GM12878 (cell line): ENCODE data around the gene GSG1L.

Source experiments
- CBX3 ChIP-seq: fragments of 200-600 bp; sonication (generic); IDR thresholded peaks from 2 replicates; pipeline ENCODE4 v1.6.1; 2016; ENCODE audit warnings: low read depth, borderline replicate concordance
- CREB1 ChIP-seq: IDR thresholded peaks from 2 replicates; pipeline ENCODE4 v1.6.1; 2012; ENCODE audit warnings: low read depth, mild to moderate bottlenecking, inconsistent platforms
- CREM ChIP-seq: IDR thresholded peaks from 2 replicates; pipeline ENCODE4 v1.6.1; 2014; ENCODE audit warnings: antibody characterized with exemption, low read depth
- CTCF ChIP-seq, 3 experiments: IDR thresholded peaks in 2 of 3; conservative IDR thresholded peaks in 1 of 3; 2 replicates each; pipeline ENCODE4 v1.5.1; 2011; ENCODE audit warnings: low read depth in 3 of 3, low read length in 3 of 3, mild to moderate bottlenecking in 3 of 3, control low read depth in 2 of 3, moderate library complexity in 2 of 3, inconsistent platforms in 1 of 3, mixed read lengths in 1 of 3; ENCODE audit not compliant: control insufficient read depth in 2 of 3, insufficient read depth in 1 of 3; ENCODE audit errors: extremely low read depth in 1 of 3
- EZH2 ChIP-seq: IDR thresholded peaks from 2 replicates; pipeline ENCODE4 v1.6.1; 2012; ENCODE audit warnings: low read depth, mild to moderate bottlenecking, control low read depth, inconsistent platforms, low read length, borderline replicate concordance; ENCODE audit not compliant: control insufficient read depth
- JUNB ChIP-seq: IDR thresholded peaks from 2 replicates; pipeline ENCODE4 v1.6.1; 2016; ENCODE audit warnings: antibody characterized with exemption, mild to moderate bottlenecking
- POLR2A ChIP-seq: IDR thresholded peaks from 2 replicates; pipeline ENCODE4 v1.6.1; 2011; ENCODE audit warnings: low read depth, mild to moderate bottlenecking, low read length
- RAD21 ChIP-seq: IDR thresholded peaks from 2 replicates; pipeline ENCODE4 v1.6.1; 2011; ENCODE audit warnings: mild to moderate bottlenecking, low read depth, low read length, moderate library complexity; ENCODE audit not compliant: insufficient read depth
- TCF12 ChIP-seq: IDR thresholded peaks from 2 replicates; pipeline ENCODE4 v1.6.1; 2011; ENCODE audit warnings: low read depth, mild to moderate bottlenecking, low read length

GRCh38 chr16:27806986-27807385 is 256.5 kb downstream of the GSG1L start:
- TF ChIP-seq CTCF (IDR thresholded peaks at IDR 0.05 in 2 of 3, conservative IDR thresholded peaks at IDR 0.05 in 1 of 3; ENCODE audit: control insufficient read depth in 2 of 3, extremely low read depth in 1 of 3, insufficient read depth in 1 of 3, low read depth in 3 of 3, low read length in 3 of 3) (no peak), POLR2A (no peak), EZH2 (no peak), CREM (no peak), RAD21 (no peak), CBX3 (no peak), JUNB (no peak), CREB1 (no peak), TCF12 (no peak)
